HG03565 (cell line): ENCODE measurements around the gene EDEM1.
"Not testable (repeated sequence)": the region's sequence is repeated elsewhere in the genome, so short reads cannot be mapped to it uniquely, and the experiment has no call there.

Experiments used
- ATAC-seq: cut with Tn5 transposase; IDR thresholded peaks from one replicate; pipeline ENCODE4 v1.9.1; 2021; ENCODE audit warnings: mild to moderate bottlenecking, moderate library complexity; ENCODE audit not compliant: unreplicated experiment

Gene EDEM1

GRCh38 chr3:5170975-5171374 lies 16.5 kb upstream of the EDEM1 start:
- no peak for ATAC-seq

- ATAC-seq: no peak
These were observed 15.5 kb upstream of the EDEM1 start for GRCh38 chr3:5172018-5172417.

DNA sequence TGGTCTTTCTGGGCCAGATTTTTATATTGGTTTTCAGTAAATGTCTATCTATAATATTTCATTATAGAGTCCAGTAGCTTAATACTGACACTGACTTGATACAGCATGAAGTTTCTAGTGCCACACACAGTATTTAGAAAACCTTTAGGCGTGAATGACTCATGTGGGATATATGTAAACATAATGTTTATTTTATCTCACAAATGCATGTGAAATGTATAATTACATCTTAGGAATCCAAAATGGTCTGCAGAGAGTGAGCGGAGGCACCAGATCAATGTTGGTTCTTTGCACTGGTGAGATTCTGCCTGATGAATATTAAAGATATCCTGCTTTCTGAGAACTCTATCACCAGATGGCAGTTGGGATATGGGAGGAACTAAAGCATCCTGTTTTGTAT lies 8.5 kb upstream of the EDEM1 start:
- not testable (repeated sequence) for ATAC-seq

DNA sequence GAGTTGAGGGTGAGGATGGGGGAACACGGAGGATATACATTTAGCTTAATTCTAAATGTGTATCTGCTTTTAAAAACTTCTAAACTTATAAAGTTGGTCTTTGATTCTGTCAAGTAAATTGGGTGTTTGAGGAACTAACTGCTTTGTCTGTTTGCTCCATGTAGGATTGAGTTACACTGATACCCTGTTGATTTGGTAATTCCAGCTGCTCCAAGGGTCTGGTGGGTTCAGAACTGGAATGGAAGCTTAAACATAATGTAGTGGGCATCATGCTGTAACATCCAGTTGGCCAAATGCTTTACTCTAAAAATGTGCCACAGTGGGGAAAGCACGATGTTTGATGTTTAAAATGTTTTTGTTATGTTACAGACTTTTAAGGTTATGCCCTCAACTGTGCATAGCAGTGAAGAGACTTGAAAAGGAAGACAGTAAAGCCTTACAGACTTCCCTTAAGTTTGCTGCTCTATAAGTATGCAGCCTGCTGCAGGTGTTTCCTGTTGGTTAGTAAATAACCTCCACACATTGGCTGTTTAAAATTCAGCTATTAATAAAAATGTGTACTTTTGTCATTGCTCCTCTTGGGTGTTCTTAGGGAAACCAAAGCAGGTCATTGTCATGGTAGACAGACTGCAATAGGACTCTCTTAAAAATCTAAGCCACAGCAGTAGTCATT lies 5.9 kb upstream of the EDEM1 start:
- peak; percentile 72 for ATAC-seq

- not testable (repeated sequence) for ATAC-seq
These were observed 3.8 kb upstream of the EDEM1 start for GRCh38 chr3:5183714-5184113.

- ATAC-seq: no peak
These were observed 3.0 kb upstream of the EDEM1 start for GRCh38 chr3:5184499-5184898.

- ATAC-seq: no peak
These were observed 2.3 kb upstream of the EDEM1 start for GRCh38 chr3:5185093-5185673.

GRCh38 chr3:5186089-5186857 lies 1.2 kb upstream of the EDEM1 start:
- ATAC-seq: peak; percentile 12

GRCh38 chr3:5186858-5187155 lies 700 bp upstream of the EDEM1 start:
- no peak for ATAC-seq

DNA sequence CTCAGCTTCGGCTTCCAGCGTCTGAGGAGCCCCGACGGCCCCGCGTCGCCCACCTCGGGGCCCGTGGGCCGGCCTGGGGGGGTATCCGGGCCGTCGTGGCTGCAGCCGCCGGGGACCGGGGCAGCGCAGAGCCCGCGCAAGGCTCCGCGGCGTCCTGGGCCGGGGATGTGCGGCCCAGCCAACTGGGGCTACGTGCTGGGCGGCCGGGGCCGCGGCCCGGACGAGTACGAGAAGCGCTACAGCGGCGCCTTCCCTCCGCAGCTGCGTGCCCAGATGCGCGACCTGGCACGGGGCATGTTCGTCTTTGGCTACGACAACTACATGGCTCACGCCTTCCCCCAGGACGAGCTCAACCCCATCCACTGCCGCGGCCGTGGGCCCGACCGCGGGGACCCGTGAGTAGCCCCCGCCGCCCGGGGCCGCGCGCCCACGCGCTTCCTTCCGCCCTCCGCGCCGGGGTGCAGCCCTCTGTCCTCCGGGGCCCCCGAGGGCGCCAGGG lies 462 bp downstream of the EDEM1 start:
- peak; percentile 2 for ATAC-seq

DNA sequence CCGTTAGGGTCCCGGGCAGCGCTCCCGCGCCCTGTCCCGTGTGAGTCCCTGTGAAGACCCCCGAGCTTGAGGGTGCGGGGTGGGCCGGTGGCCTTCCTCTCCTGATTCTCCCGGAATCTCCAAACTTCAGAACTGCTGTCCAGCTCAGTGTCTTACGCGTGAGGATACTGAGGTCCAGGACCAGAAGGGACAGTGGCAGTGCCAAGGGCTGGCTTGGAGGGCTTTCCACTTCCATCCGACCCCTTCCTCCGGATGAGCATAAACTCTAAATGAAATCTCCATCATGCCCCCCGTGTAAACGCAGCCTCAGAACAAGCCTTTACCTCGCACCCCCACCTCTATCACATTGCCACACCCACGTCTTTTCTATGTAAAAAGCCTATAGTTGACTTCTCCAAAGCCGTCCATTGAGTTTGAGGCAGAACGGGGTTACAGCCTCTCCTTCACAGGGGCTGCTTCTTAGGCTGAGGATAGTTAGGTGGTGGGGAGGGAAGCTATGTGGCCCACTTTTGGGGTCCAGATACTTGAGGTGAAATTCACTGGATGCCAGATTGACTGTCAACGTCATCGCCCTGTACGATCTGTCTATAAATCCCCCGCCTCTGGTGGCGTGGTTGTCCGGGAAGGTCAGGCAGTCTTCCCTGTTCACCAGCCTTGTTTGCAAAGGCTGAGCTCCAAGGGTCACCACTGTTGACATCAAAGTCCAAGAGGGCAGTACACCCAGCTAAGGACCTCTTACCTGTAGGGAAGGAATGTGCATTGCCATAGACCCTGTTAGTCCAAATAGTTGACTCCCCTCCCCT lies 1.1 kb downstream of the EDEM1 start:
- no peak for ATAC-seq

DNA sequence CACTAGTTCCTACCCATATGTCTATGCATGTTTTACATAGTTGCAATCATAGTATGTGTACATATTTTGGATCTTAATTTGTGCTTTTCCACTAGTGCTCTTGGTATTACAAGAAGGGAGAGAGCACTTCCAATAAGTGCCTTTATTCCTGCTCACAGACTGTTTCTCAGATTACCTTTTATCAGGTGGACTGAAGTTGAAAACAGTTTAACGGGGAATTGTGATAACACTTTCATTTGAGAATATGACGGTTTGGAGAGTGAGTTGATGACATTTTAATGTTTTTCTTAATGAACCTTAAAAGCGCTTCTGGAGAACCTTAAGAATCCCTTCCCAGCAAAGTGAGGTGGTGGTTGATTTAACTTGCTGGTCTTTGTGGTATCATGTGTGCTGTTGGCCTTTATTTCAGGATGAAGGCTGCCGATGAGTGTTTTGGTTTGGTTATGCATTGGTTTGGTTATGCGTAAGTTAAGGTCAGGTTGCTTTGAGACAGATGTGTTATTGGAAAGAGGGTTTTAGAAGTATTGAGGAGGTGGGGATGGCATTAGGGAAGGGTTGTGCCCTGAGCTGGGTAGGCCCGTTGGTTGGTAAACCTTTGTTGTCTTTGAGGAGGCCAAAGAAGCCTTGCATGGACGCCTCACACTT lies 2.8 kb downstream of the EDEM1 start:
- no peak for ATAC-seq

DNA sequence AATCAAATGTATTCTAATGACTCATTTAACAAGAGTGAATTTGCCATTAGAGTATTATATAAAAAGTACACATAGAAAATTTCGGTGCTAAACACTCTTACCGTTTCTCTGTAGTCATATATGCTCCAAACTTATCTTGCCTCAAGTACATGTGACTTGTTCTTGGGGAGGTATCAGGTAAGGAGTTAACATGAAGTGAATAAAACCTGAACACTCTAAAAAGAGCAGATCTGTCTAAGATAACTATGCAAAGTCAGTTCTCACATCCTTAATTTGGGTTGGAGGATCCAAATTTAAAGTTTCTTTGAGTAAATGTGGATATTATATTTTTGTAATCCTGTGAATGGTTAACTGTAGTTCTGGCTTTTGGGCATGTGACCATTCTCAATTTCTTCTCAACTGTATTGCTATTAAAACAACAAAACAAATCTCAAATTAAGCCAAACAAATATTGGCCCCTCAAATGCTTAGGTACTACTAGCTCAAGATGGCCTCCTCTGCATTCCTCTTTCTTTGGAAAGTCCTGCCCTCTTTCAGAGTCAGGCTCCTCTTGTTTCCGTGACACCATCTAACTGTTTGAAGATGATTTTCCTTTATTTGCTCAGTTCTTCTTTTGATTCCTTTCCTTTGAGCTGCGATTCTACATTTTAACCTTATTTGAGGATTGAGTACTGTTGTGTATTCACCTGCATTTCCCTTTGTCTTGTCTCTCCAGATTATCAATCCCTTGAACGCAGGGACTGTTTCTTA lies 4.2 kb downstream of the EDEM1 start:
- peak; percentile 12 for ATAC-seq

DNA sequence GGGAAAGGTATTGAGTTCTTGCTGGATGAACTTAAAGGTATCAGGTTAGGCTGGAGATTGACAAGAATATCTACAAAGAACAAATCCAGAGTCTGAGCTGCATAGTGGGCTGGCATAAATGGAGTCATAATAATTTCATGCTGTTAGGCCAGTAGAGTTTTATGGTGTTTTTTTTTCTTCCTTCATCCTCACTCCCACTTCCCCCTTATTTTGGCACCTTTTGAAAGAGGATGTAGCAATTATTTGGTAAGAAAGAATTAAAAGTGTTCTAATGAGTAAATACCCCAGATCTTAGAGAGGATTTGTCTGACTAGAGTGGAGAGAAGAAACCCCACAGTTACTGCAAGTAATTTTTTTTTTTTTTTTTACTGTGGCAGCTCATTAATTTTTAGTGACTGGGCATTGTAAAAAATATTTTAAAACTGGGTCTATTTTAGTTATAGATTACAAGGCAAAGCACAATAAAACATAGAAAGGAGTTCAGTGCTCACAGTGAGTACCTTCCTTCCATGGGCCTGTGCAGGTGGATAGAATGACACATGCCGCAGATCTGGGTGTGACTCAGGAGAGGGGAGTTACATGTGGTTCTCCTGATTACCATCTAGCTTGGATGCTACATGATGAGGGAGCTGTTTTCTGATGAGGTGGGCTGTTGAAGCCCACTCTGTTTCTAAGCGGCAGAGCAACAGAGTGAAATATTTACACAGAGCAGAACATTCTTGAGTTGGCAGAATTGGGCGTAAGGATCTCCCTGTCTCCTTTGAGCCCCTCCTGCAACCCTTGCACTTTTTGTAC lies 5.3 kb downstream of the EDEM1 start:
- ATAC-seq: no peak

GRCh38 chr3:5194341-5194740 lies 6.8 kb downstream of the EDEM1 start:
- no peak for ATAC-seq

DNA sequence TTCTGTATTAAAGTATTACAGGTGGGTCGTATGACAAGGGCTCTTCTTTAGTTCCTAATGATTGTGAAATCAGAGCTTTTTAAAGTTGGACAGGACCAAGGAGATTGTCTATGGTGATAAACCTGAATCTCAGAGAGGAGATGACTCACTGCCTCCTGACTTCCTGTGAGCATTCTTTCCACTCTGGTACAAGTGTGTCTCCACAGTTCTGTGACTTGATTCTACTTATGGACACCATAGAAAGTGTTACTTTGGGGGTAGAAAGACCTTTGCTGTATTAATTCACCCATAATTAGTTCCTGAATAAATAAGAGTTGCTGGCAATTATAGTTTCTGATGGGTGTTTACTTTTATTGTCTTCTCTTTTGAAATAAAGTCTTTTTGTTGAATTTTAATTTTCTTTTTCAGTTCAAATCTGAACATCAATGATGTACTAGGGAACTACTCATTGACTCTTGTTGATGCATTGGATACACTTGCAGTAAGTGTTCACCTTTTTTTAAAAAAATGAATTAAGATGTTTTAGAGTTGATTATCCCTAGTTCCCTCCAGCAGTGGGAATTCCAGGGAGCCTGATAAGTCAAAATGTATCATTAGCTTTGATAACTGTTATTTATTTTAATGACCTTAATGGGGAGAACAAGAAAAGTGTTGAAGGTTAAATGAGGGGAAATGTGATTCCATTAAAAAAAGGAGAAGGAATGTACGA lies 7.4 kb downstream of the EDEM1 start:
- peak; percentile 36 for ATAC-seq

GRCh38 chr3:5195605-5196004 lies 8.1 kb downstream of the EDEM1 start:
- ATAC-seq: no peak

- no peak for ATAC-seq
These were observed 9.5 kb downstream of the EDEM1 start for GRCh38 chr3:5197022-5197421.
